A673 (cell line): ENCODE data around the gene STXBP4. TPM values are rescaled to one million over a fixed set of nuclear protein-coding genes. Genes with fewer than 3 reads are reported as not detected.

Experiments used
- BruUV-seq: library from RNA; stranded (reverse); fragments of 400-500 nt; replicated peaks from 2 replicates; lab custom pipeline; 2021; lab: Mats Ljungman, UMichigan
- CTCF ChIA-PET: fragments of 300-600 bp; sonication (Branson Sonifier 250); formaldehyde crosslinking; loops from one replicate; lab custom pipeline; 2022; ENCODE audit warnings: antibody characterized with exemption; lab: Charles Lee
- POLR2A ChIA-PET: fragments of 300-600 bp; sonication (Branson Sonifier 250); formaldehyde crosslinking; loops from one replicate; lab custom pipeline; 2022; ENCODE audit warnings: antibody characterized with exemption; ENCODE audit not compliant: low non-redundant PET; lab: Charles Lee
- DNase-seq: peaks from one replicate; pipeline ENCODE4 v3.0.0-alpha.2; 2015; ENCODE audit warnings: low spot score
- H3K27ac ChIP-seq: fragments of 200-600 bp; sonication (generic); 2 replicates; pipeline ENCODE4 v1.5.1; 2016; ENCODE audit warnings: mixed run types, low read depth, mild to moderate bottlenecking, mixed read lengths, antibody characterized with exemption, low read length; ENCODE audit not compliant: poor library complexity, severe bottlenecking
- H3K27me3 ChIP-seq: fragments of 200-600 bp; sonication (generic); replicated peaks from 2 replicates; pipeline ENCODE4 v1.6.1; 2017; ENCODE audit warnings: mixed run types, low read depth, mild to moderate bottlenecking, mixed read lengths, antibody characterized with exemption, low read length; ENCODE audit not compliant: insufficient read depth, poor library complexity
- H3K36me3 ChIP-seq: fragments of 200-600 bp; sonication (generic); 2 replicates; pipeline ENCODE4 v1.6.1; 2016; ENCODE audit warnings: mixed run types, mild to moderate bottlenecking, mixed read lengths, antibody characterized with exemption, low read length; ENCODE audit not compliant: insufficient read depth, poor library complexity, severe bottlenecking
- H3K4me1 ChIP-seq: fragments of 200-600 bp; sonication (generic); 2 replicates; pipeline ENCODE4 v1.6.1; 2017; ENCODE audit warnings: mixed run types, mild to moderate bottlenecking, mixed read lengths, antibody characterized with exemption, low read length; ENCODE audit not compliant: insufficient read depth, poor library complexity, severe bottlenecking
- H3K4me3 ChIP-seq: fragments of 200-600 bp; sonication (generic); 2 replicates; pipeline ENCODE4 v1.5.1; 2016; ENCODE audit warnings: low read depth, mixed run types, mild to moderate bottlenecking, mixed read lengths, low read length; ENCODE audit not compliant: poor library complexity, severe bottlenecking
- H3K9me3 ChIP-seq: fragments of 200-600 bp; sonication (generic); 2 replicates; pipeline ENCODE4 v1.6.1; 2016; ENCODE audit warnings: mixed run types, low read depth, mild to moderate bottlenecking, mixed read lengths, antibody characterized with exemption, low read length; ENCODE audit not compliant: poor library complexity, severe bottlenecking
- EZH2 ChIP-seq: fragments of 200-600 bp; sonication (generic); IDR thresholded peaks from 2 replicates; pipeline ENCODE4 v1.6.1; 2017; ENCODE audit warnings: borderline replicate concordance, low read depth, mild to moderate bottlenecking, mixed read lengths, antibody characterized with exemption, low read length; ENCODE audit not compliant: poor library complexity, severe bottlenecking
- intact Hi-C: fragments of 100-400 bp; cut with micrococcal nuclease; formaldehyde crosslinking; loops from one replicate; pipeline ENCODE4 v1.10.0; 2022; ENCODE audit not compliant: unreplicated experiment
- total RNA-seq: library from RNA; stranded (reverse); gene quantifications from 2 replicates; pipeline ENCODE4 v1.2.3, GENCODE V29; 2021
- TF ChIP-seq, protein P1 (sequence below): fragments of 300-800, 200-600 bp; sonication (generic); conservative IDR thresholded peaks from 2 replicates; pipeline ENCODE4 v1.5.1; 2017; ENCODE audit warnings: low read depth, mild to moderate bottlenecking, antibody characterized with exemption, low read length, moderate library complexity, mixed read lengths

Gene STXBP4
- total RNA-seq, 1 experiment from 2014 or later = 24.2 TPM

DNA sequence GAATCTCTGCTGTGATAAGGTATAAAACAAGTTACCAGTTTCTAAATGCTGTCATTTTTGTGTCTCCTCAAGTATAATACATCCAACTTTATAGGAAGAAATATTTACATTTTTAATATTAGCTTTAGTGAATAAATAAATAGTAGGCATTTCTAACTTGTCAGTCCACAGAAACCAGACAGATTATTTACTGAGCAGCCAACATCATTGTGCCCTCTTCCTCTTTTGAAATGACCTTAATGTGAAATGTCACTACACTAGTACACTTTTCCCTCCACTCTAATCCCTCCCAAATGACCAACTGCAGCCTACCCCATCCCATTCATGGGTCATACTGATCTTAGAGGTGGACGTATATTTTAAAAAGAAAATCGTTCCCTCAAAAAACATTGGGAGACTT is 9.2 kb downstream of the STXBP4 start:
- intact Hi-C loops = no loop called here
- Histone ChIP-seq H3K4me1 (no peaks in the 10 kb centered on the region), H3K9me3 (peaks cover 16% of the 10 kb centered on the region), H3K27me3 (no peaks in the 10 kb centered on the region), H3K27ac (no peak overlapping the region), H3K36me3 (no peaks in the 10 kb centered on the region), H3K4me3 (no peak overlapping the region)
- no peak for DNase-seq
- POLR2A ChIA-PET = no interaction called here
- CTCF ChIA-PET = interaction anchor here (0.6 kb wide), 1 partner anchor 259 kb away, joined by 4 read pairs; no protein-coding TSS in a partner anchor
- BruUV-seq = no TSS peak
- TF ChIP-seq, protein P1, sequence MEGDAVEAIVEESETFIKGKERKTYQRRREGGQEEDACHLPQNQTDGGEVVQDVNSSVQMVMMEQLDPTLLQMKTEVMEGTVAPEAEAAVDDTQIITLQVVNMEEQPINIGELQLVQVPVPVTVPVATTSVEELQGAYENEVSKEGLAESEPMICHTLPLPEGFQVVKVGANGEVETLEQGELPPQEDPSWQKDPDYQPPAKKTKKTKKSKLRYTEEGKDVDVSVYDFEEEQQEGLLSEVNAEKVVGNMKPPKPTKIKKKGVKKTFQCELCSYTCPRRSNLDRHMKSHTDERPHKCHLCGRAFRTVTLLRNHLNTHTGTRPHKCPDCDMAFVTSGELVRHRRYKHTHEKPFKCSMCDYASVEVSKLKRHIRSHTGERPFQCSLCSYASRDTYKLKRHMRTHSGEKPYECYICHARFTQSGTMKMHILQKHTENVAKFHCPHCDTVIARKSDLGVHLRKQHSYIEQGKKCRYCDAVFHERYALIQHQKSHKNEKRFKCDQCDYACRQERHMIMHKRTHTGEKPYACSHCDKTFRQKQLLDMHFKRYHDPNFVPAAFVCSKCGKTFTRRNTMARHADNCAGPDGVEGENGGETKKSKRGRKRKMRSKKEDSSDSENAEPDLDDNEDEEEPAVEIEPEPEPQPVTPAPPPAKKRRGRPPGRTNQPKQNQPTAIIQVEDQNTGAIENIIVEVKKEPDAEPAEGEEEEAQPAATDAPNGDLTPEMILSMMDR = no peak
- TF ChIP-seq EZH2 = no peak

DNA sequence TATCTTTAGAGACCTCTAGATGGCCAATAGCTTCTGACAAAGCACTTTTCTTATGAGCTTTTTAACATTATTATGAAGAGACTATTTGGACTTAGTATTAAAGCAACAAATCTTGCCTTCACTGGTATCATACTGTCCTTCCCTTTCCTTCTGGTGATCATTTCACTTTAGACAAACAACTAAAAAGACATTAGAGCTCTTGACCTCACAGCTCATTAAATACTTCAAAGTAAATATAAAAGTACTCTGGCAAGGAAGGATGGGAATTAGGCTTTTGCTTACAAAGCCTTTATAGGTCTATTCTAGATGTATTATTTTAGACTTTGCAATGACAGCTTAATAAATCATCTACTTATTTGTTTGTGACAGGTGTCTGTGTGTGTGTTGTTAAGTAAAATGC is 11.1 kb downstream of the STXBP4 start:
- no TSS peak for BruUV-seq
- ChIA-PET POLR2A (no interaction called here), CTCF (interaction anchor here (0.7 kb wide), 1 partner anchor 13 kb away, joined by 3 read pairs; no protein-coding TSS in a partner anchor)

DNA sequence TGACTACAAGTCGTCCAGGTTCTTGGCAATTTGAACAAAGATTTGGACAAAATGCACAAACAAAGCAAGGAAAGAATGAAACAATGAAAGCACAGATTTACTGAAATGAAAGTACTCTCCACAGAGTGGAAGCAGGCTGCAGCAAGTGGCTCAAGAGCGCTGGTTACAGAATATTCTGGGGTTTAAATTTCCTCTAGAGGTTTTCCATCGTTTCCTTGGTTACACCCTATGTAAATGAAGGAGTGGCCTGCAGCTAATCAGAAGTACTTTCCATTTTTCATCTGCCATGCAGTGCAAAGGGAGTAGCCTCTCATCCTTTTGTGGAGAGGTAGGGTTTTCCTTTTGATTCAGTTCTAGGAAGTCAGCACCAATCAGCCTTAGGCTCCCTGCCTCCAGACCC is 11.8 kb downstream of the STXBP4 start:
- no TSS peak for BruUV-seq
- Histone ChIP-seq H3K36me3 (no peaks in the 10 kb centered on the region), H3K27ac (no peak overlapping the region), H3K27me3 (no peaks in the 10 kb centered on the region), H3K4me3 (no peak overlapping the region), H3K9me3 (peaks cover 16% of the 10 kb centered on the region), H3K4me1 (peaks cover 4% of the 10 kb centered on the region)
- TF ChIP-seq, protein P1 = no peak
- TF ChIP-seq EZH2 = no peak
- POLR2A ChIA-PET = no interaction called here
- CTCF ChIA-PET = no interaction called here
- intact Hi-C loops = no loop called here
- no peak for DNase-seq

More for the DNA sequence above, 11.1 kb downstream of the STXBP4 start:
- Histone ChIP-seq H3K9me3 (peaks cover 16% of the 10 kb centered on the region), H3K36me3 (no peaks in the 10 kb centered on the region), H3K27me3 (no peaks in the 10 kb centered on the region), H3K27ac (no peak overlapping the region), H3K4me3 (no peak overlapping the region), H3K4me1 (no peaks in the 10 kb centered on the region)
- no peak for TF ChIP-seq EZH2
- TF ChIP-seq, protein P1 = no peak
- no peak for DNase-seq
- intact Hi-C loops = no loop called here
